ENCODE measurements around the gene RBM38.

GRCh38 chr20:57442158-57442887 lies 51.1 kb downstream of the RBM38 start:
- TF ChIP-seq CTCF (conservative IDR thresholded peaks at IDR 0.05; ENCODE audit: low read depth, low read length) (no peak), EZH2 (IDR thresholded peaks at IDR 0.05; ENCODE audit: borderline replicate concordance, low read depth, low read length, poor library complexity, severe bottlenecking) (no peak)

All from A673 (cell line).